ENCODE data around the gene DOCK4. TPM values are rescaled to one million over a fixed set of nuclear protein-coding genes. Genes with fewer than 3 reads are reported as not detected.

DOCK4 gene
- total RNA-seq, 1 donor, result 31.8 TPM

DNA sequence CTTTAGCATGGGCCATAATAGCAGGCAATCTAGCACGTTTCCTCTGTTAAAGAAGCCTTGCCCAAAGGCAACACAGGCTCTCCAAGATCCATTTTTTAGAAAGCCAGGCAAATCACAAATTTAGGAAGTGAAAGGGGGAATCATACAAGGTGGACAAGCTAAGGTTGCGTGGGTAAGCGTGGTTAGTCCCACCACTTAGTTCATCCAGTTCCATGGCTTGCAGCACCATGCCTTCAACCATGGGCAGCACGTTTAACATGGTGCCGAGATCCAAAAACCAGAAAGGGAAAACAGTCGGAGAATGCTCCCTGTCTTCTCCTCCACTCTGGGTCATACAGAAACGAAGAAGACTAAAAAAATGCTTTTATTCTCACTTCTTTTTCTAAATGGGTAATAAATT is 409.5 kb downstream of the DOCK4 start:
- H3K27me3 ChIP-seq (ENCODE audit: insufficient read depth, low read length), result no peaks in the 10 kb centered on the region
- no peak overlapping the region for H3K27ac ChIP-seq (ENCODE audit: low read depth, low read length)
- H3K36me3 ChIP-seq (ENCODE audit: insufficient read depth, low read length), result no peaks in the 10 kb centered on the region
- no peak overlapping the region for H3K4me2 ChIP-seq (ENCODE audit: insufficient read depth, low read length)
- TF ChIP-seq, protein P1, sequence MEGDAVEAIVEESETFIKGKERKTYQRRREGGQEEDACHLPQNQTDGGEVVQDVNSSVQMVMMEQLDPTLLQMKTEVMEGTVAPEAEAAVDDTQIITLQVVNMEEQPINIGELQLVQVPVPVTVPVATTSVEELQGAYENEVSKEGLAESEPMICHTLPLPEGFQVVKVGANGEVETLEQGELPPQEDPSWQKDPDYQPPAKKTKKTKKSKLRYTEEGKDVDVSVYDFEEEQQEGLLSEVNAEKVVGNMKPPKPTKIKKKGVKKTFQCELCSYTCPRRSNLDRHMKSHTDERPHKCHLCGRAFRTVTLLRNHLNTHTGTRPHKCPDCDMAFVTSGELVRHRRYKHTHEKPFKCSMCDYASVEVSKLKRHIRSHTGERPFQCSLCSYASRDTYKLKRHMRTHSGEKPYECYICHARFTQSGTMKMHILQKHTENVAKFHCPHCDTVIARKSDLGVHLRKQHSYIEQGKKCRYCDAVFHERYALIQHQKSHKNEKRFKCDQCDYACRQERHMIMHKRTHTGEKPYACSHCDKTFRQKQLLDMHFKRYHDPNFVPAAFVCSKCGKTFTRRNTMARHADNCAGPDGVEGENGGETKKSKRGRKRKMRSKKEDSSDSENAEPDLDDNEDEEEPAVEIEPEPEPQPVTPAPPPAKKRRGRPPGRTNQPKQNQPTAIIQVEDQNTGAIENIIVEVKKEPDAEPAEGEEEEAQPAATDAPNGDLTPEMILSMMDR (IDR thresholded peaks at IDR 0.05; ENCODE audit: extremely low read depth, low read depth, low read length), result no peak
- peaks cover 14% of the 10 kb centered on the region for H3K9me3 ChIP-seq (ENCODE audit: low read depth, low read length)
- H3K79me2 ChIP-seq (ENCODE audit: insufficient read depth, low read length), result no peaks in the 10 kb centered on the region
- DNase-seq (ENCODE audit: insufficient read length, low spot score, missing footprints), result no peak
- H4K20me1 ChIP-seq (ENCODE audit: insufficient read depth, low read length), result no peaks in the 10 kb centered on the region
- H3K4me1 ChIP-seq (ENCODE audit: insufficient read depth, low read length), result no peaks in the 10 kb centered on the region
- no peak overlapping the region for H3K4me3 ChIP-seq (ENCODE audit: insufficient read depth, low read length)
- H2AFZ ChIP-seq (ENCODE audit: low read length), result no peak overlapping the region

DNA sequence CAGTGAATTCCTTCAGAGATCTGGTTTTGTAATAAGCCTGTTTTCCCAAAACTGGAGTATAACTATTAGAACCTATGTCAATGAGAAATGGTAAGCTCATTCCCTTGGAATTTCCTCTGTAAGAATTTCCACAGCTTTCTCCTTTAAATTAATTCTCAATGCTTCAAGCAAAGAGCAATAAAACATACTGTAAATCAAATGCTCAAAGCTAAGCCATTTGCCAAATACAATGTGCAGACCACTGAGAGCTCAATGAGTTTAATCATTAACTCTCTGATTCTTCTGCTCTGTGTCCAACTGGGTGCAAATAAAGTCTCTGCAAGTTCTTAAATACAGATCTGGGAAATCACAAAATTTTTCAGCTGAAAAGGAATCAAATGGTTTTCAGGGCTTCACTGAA is 416.3 kb downstream of the DOCK4 start:
- no peak for DNase-seq (ENCODE audit: insufficient read length, low spot score, missing footprints)
- no peaks in the 10 kb centered on the region for H3K36me3 ChIP-seq (ENCODE audit: insufficient read depth, low read length)
- no peak overlapping the region for H3K4me2 ChIP-seq (ENCODE audit: insufficient read depth, low read length)
- no peaks in the 10 kb centered on the region for H3K4me1 ChIP-seq (ENCODE audit: insufficient read depth, low read length)
- no peaks in the 10 kb centered on the region for H3K27me3 ChIP-seq (ENCODE audit: insufficient read depth, low read length)
- TF ChIP-seq, protein P1 (IDR thresholded peaks at IDR 0.05; ENCODE audit: extremely low read depth, low read depth, low read length), result no peak
- no peak overlapping the region for H3K4me3 ChIP-seq (ENCODE audit: insufficient read depth, low read length)
- no peak overlapping the region for H2AFZ ChIP-seq (ENCODE audit: low read length)
- no peaks in the 10 kb centered on the region for H3K9me3 ChIP-seq (ENCODE audit: low read depth, low read length)
- no peak overlapping the region for H3K27ac ChIP-seq (ENCODE audit: low read depth, low read length)
- no peaks in the 10 kb centered on the region for H4K20me1 ChIP-seq (ENCODE audit: insufficient read depth, low read length)
- H3K79me2 ChIP-seq (ENCODE audit: insufficient read depth, low read length), result no peaks in the 10 kb centered on the region

DNA sequence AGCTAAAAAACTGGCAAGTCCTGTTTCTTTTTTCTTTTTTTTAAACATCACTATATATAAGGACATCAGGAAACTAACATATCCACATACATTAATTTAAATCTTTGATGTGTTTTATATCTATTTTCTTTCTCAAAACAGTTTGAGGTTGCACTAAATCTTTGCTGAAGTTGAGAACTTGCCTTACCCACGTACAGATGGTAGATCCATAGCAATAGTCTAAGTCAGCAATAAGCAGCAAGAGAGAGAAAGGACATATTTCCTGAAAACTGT is 417.2 kb downstream of the DOCK4 start:
- TF ChIP-seq, protein P1 (IDR thresholded peaks at IDR 0.05; ENCODE audit: extremely low read depth, low read depth, low read length), result no peak
- no peak for DNase-seq (ENCODE audit: insufficient read length, low spot score, missing footprints)
- Histone ChIP-seq H4K20me1 (ENCODE audit: insufficient read depth, low read length) (no peaks in the 10 kb centered on the region), H2AFZ (ENCODE audit: low read length) (no peak overlapping the region), H3K36me3 (ENCODE audit: insufficient read depth, low read length) (no peaks in the 10 kb centered on the region), H3K9me3 (ENCODE audit: low read depth, low read length) (no peaks in the 10 kb centered on the region), H3K4me1 (ENCODE audit: insufficient read depth, low read length) (no peaks in the 10 kb centered on the region), H3K27me3 (ENCODE audit: insufficient read depth, low read length) (no peaks in the 10 kb centered on the region), H3K4me2 (ENCODE audit: insufficient read depth, low read length) (no peak overlapping the region), H3K79me2 (ENCODE audit: insufficient read depth, low read length) (no peaks in the 10 kb centered on the region), H3K27ac (ENCODE audit: low read depth, low read length) (no peak overlapping the region), H3K4me3 (ENCODE audit: insufficient read depth, low read length) (no peak overlapping the region)

DNA sequence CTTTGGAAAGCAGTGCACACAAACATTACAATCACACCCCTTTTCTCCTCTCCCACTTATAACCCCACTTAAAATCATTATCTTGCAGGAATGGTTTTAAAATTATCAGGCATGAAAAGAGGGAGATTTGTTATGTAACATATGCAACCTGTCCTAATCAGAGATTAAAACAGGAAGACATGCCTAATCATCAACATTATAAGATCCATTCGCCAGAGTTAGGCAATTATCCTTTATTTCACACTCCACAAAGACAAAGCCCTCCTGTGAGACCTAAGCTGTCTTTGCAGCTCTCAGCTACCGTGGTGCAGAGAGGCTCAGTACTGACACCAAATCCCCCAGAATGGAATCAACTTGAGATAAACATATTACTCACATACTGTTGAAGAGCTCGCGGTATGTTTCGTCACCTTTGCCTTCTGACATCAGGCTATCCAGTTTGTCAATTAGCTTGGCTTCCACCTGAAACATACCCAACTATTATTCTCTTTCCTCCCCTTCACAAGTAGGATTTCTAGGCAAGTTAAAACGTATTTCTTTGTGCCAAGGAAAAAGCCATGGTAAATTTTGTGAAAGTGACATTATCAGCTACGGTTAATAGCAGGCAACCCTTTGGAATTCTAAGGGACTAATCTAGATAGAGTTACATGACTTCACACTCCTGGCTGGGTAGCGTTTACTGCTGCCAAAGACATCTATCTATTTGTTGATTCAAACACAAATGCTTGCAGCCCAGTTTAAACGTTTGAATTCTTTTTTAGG is 417.7 kb downstream of the DOCK4 start:
- Histone ChIP-seq H3K27ac (ENCODE audit: low read depth, low read length) (no peak overlapping the region), H3K27me3 (ENCODE audit: insufficient read depth, low read length) (no peaks in the 10 kb centered on the region), H3K9me3 (ENCODE audit: low read depth, low read length) (no peaks in the 10 kb centered on the region), H3K36me3 (ENCODE audit: insufficient read depth, low read length) (no peaks in the 10 kb centered on the region), H3K4me1 (ENCODE audit: insufficient read depth, low read length) (no peaks in the 10 kb centered on the region), H2AFZ (ENCODE audit: low read length) (no peak overlapping the region), H3K79me2 (ENCODE audit: insufficient read depth, low read length) (no peaks in the 10 kb centered on the region), H3K4me3 (ENCODE audit: insufficient read depth, low read length) (no peak overlapping the region), H3K4me2 (ENCODE audit: insufficient read depth, low read length) (no peak overlapping the region), H4K20me1 (ENCODE audit: insufficient read depth, low read length) (no peaks in the 10 kb centered on the region)
- TF ChIP-seq, protein P1 (IDR thresholded peaks at IDR 0.05; ENCODE audit: extremely low read depth, low read depth, low read length), result no peak
- DNase-seq (ENCODE audit: insufficient read length, low spot score, missing footprints), result no peak
